ENCODE data around the gene KIT. TPM values are rescaled to one million over a fixed set of nuclear protein-coding genes. Genes with fewer than 3 reads are reported as not detected.

The KIT gene
- total RNA-seq, 1 experiment from 2014 or later, result 1.5 TPM

GRCh38 chr4:54773022-54773421 lies 115.3 kb downstream of the KIT start:
- Histone ChIP-seq H3K27me3 (ENCODE audit: control insufficient read depth, insufficient read depth, low read length) (no peaks in the 10 kb centered on the region), H3K9me3 (ENCODE audit: control insufficient read depth, insufficient read depth, low read depth, low read length) (no peaks in the 10 kb centered on the region), H3K4me1 (ENCODE audit: control insufficient read depth, insufficient read depth, low read length) (no peaks in the 10 kb centered on the region), H3K27ac (ENCODE audit: low read length) (no peak overlapping the region), H3K36me3 (ENCODE audit: control insufficient read depth, insufficient read depth, low read length) (no peaks in the 10 kb centered on the region), H3K4me3 (ENCODE audit: low read depth in 2 of 2, low read length in 2 of 2) (no peak overlapping the region)
- intact Hi-C loops (cut with micrococcal nuclease; ENCODE audit: unreplicated experiment), result no loop called here
- POLR2A ChIA-PET, result no interaction called here
- CTCF ChIA-PET, result no interaction called here
- no TSS peak for BruUV-seq (replicated peaks)
- DNase-seq (ENCODE audit: low read depth, low spot score), result no peak
- ATAC-seq, result no peak
- TF ChIP-seq REST (IDR thresholded peaks at IDR 0.05; ENCODE audit: insufficient read depth in 1 of 2, low read depth in 2 of 2, low read length in 1 of 2), result no peak
- no peak for TF ChIP-seq POLR2AphosphoS5 (IDR thresholded peaks at IDR 0.05; ENCODE audit: low read depth, low read length)
- no peak for TF ChIP-seq SIN3A (IDR thresholded peaks at IDR 0.05; ENCODE audit: borderline replicate concordance, insufficient read depth, low read depth, low read length)
- TF ChIP-seq TCF7L2 (IDR thresholded peaks at IDR 0.05; ENCODE audit: low read depth, low read length), result no peak
- no peak for TF ChIP-seq CTCF (IDR thresholded peaks at IDR 0.05)
- in situ Hi-C loops (cut with HindIII; ENCODE audit: low pct_unique_long_range_greater_than_20kb, low sequenced_read_pairs), result no loop called here

GRCh38 chr4:54779036-54779435 lies 121.3 kb downstream of the KIT start:
- in situ Hi-C loops (cut with HindIII; ENCODE audit: low pct_unique_long_range_greater_than_20kb, low sequenced_read_pairs), result no loop called here
- no peak for DNase-seq (ENCODE audit: low read depth, low spot score)
- POLR2A ChIA-PET, result no interaction called here

More at GRCh38 chr4:54779036-54779435, 121.3 kb downstream of the KIT start:
- CTCF ChIA-PET, result no interaction called here
- Histone ChIP-seq H3K9me3 (ENCODE audit: control insufficient read depth, insufficient read depth, low read depth, low read length) (no peaks in the 10 kb centered on the region), H3K4me3 (ENCODE audit: low read depth in 2 of 2, low read length in 2 of 2) (no peak overlapping the region), H3K27me3 (ENCODE audit: control insufficient read depth, insufficient read depth, low read length) (no peaks in the 10 kb centered on the region; the same call in 1 of the 2 replicates), H3K36me3 (ENCODE audit: control insufficient read depth, insufficient read depth, low read length) (no peaks in the 10 kb centered on the region), H3K4me1 (ENCODE audit: control insufficient read depth, insufficient read depth, low read length) (no peaks in the 10 kb centered on the region), H3K27ac (ENCODE audit: low read length) (no peak overlapping the region)
- no peak for ATAC-seq
- BruUV-seq (replicated peaks), result no TSS peak
- TF ChIP-seq SIN3A (IDR thresholded peaks at IDR 0.05; ENCODE audit: borderline replicate concordance, insufficient read depth, low read depth, low read length) (no peak), REST (IDR thresholded peaks at IDR 0.05; ENCODE audit: insufficient read depth in 1 of 2, low read depth in 2 of 2, low read length in 1 of 2) (no peak), CTCF (IDR thresholded peaks at IDR 0.05) (no peak), TCF7L2 (IDR thresholded peaks at IDR 0.05; ENCODE audit: low read depth, low read length) (no peak), POLR2AphosphoS5 (IDR thresholded peaks at IDR 0.05; ENCODE audit: low read depth, low read length) (no peak)
- intact Hi-C loops (cut with micrococcal nuclease; ENCODE audit: unreplicated experiment), result no loop called here
